IMR-90 (cell line): ENCODE results near the gene VDAC1. TPM values are rescaled to one million over a fixed set of nuclear protein-coding genes. Genes with fewer than 3 reads are reported as not detected.

Source experiments
- ATAC-seq: fragments of 200-7000 bp; cut with Tn5 transposase; 2 replicates; pipeline ENCODE4 v1.9.1; 2020; ENCODE audit warnings: low read depth, mild to moderate bottlenecking, moderate library complexity
- BruUV-seq: library from RNA; stranded (reverse); fragments of 400-500 nt; replicated peaks from 2 replicates; lab custom pipeline; 2021; lab: Mats Ljungman, UMichigan
- CTCF ChIA-PET: fragments of 300-600 bp; formaldehyde crosslinking; extraction: SDS; loops from one replicate; lab custom pipeline; 2021; ENCODE audit warnings: antibody characterized with exemption; lab: Yijun Ruan, JAX
- POLR2A ChIA-PET: fragments of 300-600 bp; sonication (Branson Sonifier 250); formaldehyde crosslinking; loops from one replicate; lab custom pipeline; 2022; ENCODE audit warnings: antibody characterized with exemption; ENCODE audit not compliant: unreplicated experiment; lab: Charles Lee
- DNase-seq: peaks from one replicate; pipeline ENCODE4 v3.0.0; 2013
- H2AFZ ChIP-seq: replicated peaks from 2 replicates; pipeline ENCODE3; 2013; ENCODE audit warnings: low read length, mild to moderate bottlenecking; ENCODE audit not compliant: poor library complexity
- H2AK5ac ChIP-seq: 2 replicates; pipeline ENCODE4 v1.6.1; 2013; ENCODE audit warnings: low read depth, low read length, inconsistent platforms
- H2AK9ac ChIP-seq: replicated peaks from 2 replicates; pipeline ENCODE3; 2013; ENCODE audit warnings: mild to moderate bottlenecking, low read depth, low read length, moderate library complexity; ENCODE audit not compliant: poor library complexity
- H2BK120ac ChIP-seq: 2 replicates; pipeline ENCODE4 v1.6.1; 2013; ENCODE audit warnings: low read depth, low read length, inconsistent platforms
- H2BK15ac ChIP-seq: 3 replicates; pipeline ENCODE4 v1.6.1; 2013; ENCODE audit warnings: low read depth, low read length, inconsistent platforms
- H2BK20ac ChIP-seq: 2 replicates; pipeline ENCODE4 v1.6.1; 2013; ENCODE audit warnings: low read depth, mild to moderate bottlenecking, inconsistent platforms, low read length, moderate library complexity
- H2BK5ac ChIP-seq: 2 replicates; pipeline ENCODE4 v1.6.1; 2013; ENCODE audit warnings: mild to moderate bottlenecking, low read depth, low read length, inconsistent platforms; ENCODE audit not compliant: poor library complexity, severe bottlenecking
- H3K14ac ChIP-seq: replicated peaks from 2 replicates; pipeline ENCODE4 v1.6.1; 2013; ENCODE audit warnings: low read depth, low read length, inconsistent platforms
- H3K18ac ChIP-seq: 2 replicates; pipeline ENCODE4 v1.6.1; 2013; ENCODE audit warnings: low read depth, low read length, control low read depth
- H3K23ac ChIP-seq: 2 replicates; pipeline ENCODE4 v1.6.1; 2013; ENCODE audit warnings: low read depth, low read length, inconsistent platforms
- H3K27ac ChIP-seq: 2 replicates; pipeline ENCODE4 v1.5.1; 2013; ENCODE audit warnings: mild to moderate bottlenecking, control low read depth, low read length; ENCODE audit not compliant: insufficient read depth
- H3K27me3 ChIP-seq: 2 replicates; pipeline ENCODE4 v1.6.1; 2013; ENCODE audit warnings: low read length; ENCODE audit not compliant: control insufficient read depth, insufficient read depth
- H3K36me3 ChIP-seq: 2 replicates; pipeline ENCODE4 v1.6.1; 2013; ENCODE audit warnings: low read length, mixed read lengths; ENCODE audit not compliant: control insufficient read depth, insufficient read depth
- H3K4ac ChIP-seq: 2 replicates; pipeline ENCODE4 v1.6.1; 2013; ENCODE audit warnings: low read depth, low read length, inconsistent platforms
- H3K4me1 ChIP-seq: 2 replicates; pipeline ENCODE4 v1.6.1; 2013; ENCODE audit warnings: low read length, mixed read lengths; ENCODE audit not compliant: control insufficient read depth, insufficient read depth
- H3K4me2 ChIP-seq: 2 replicates; pipeline ENCODE4 v1.6.1; 2013; ENCODE audit warnings: low read depth, mild to moderate bottlenecking, control low read depth, low read length, moderate library complexity
- H3K4me3 ChIP-seq: 2 replicates; pipeline ENCODE4 v1.5.1; 2013; ENCODE audit warnings: low read depth, mild to moderate bottlenecking, control low read depth, low read length, moderate library complexity; ENCODE audit not compliant: insufficient read depth
- H3K56ac ChIP-seq: 2 replicates; pipeline ENCODE4 v1.6.1; 2013; ENCODE audit warnings: low read length, inconsistent platforms; ENCODE audit not compliant: insufficient read depth; ENCODE audit errors: extremely low read depth
- H3K79me1 ChIP-seq, 2 experiments: 2 replicates each; pipeline ENCODE4 v1.6.1; 2013; ENCODE audit warnings: low read length in 2 of 2, inconsistent platforms in 1 of 2, low read depth in 1 of 2
- H3K9ac ChIP-seq: 2 replicates; pipeline ENCODE4 v1.6.1; 2013; ENCODE audit warnings: low read depth, low read length, control low read depth
- H3K9me1 ChIP-seq: 2 replicates; pipeline ENCODE4 v1.6.1; 2013; ENCODE audit warnings: low read length, inconsistent platforms; ENCODE audit not compliant: insufficient read depth
- H3K9me3 ChIP-seq: 2 replicates; pipeline ENCODE4 v1.6.1; 2013; ENCODE audit warnings: low read length; ENCODE audit not compliant: control insufficient read depth, insufficient read depth
- H4K20me1 ChIP-seq: 2 replicates; pipeline ENCODE4 v1.6.1; 2013; ENCODE audit warnings: low read length, inconsistent platforms; ENCODE audit not compliant: insufficient read depth
- H4K5ac ChIP-seq: 2 replicates; pipeline ENCODE4 v1.6.1; 2013; ENCODE audit warnings: mild to moderate bottlenecking, low read depth, low read length, control low read depth
- H4K8ac ChIP-seq, 2 experiments: 2 replicates each; pipeline ENCODE4 v1.6.1; 2013; ENCODE audit warnings: low read depth in 2 of 2, low read length in 2 of 2, control low read depth in 1 of 2, inconsistent platforms in 1 of 2
- H4K91ac ChIP-seq: 2 replicates; pipeline ENCODE4 v1.6.1; 2013; ENCODE audit warnings: low read depth, low read length, inconsistent platforms; ENCODE audit not compliant: insufficient read depth
- BHLHE40 ChIP-seq: fragments of 150-350 bp; IDR thresholded peaks from 2 replicates; pipeline ENCODE4 v1.6.1; 2016; ENCODE audit warnings: mild to moderate bottlenecking, low read depth, low read length
- MXI1 ChIP-seq: IDR thresholded peaks from 2 replicates; pipeline ENCODE4 v1.6.1; 2012; ENCODE audit warnings: low read depth, mild to moderate bottlenecking, low read length, moderate library complexity, borderline replicate concordance
- NFE2L2 ChIP-seq: fragments of 150-350 bp; IDR thresholded peaks from 2 replicates; pipeline ENCODE4 v1.6.1; 2016; ENCODE audit warnings: low read depth, mild to moderate bottlenecking, low read length
- SMC3 ChIP-seq: fragments of 150-350 bp; IDR thresholded peaks from 2 replicates; pipeline ENCODE4 v1.6.1; 2016; ENCODE audit warnings: low read depth, mild to moderate bottlenecking, antibody characterized with exemption, low read length, moderate library complexity
- WGBS, 2 experiments: methylation state at CpG; one replicate each; pipeline versions ENCODE4 v1.1.5 to v1.1.7; 2013; ENCODE audit warnings: missing lambda C conversion rate in 2 of 2; ENCODE audit not compliant: insufficient read length in 1 of 2; ENCODE audit errors: extremely low coverage in 2 of 2; 5-methylcytosine and 5-hydroxymethylcytosine counted together
- dilution Hi-C: fragments of 300-500 bp; cut with HindIII; formaldehyde crosslinking; loops from one replicate; pipeline ENCODE4 v1.14.3; 2018; ENCODE audit warnings: low sequenced_read_pairs; ENCODE audit not compliant: unreplicated experiment
- in situ Hi-C: fragments of 300-500 bp; cut with MboI; formaldehyde crosslinking; loops from 3 replicates; pipeline ENCODE4 v1.14.3; 2019; ENCODE audit warnings: low sequenced_read_pairs, inconsistent platforms, mixed read lengths
- intact Hi-C: fragments of 100-400 bp; cut with micrococcal nuclease; formaldehyde crosslinking; loops from 2 replicates; pipeline ENCODE4 v1.10.0; 2022
- polyA plus RNA-seq, 3 experiments: library from polyadenylated mRNA; depleted of rRNA; stranded (reverse); fragments of >200 nt; gene quantifications; 2 replicates each; pipeline ENCODE4 v1.2.3, GENCODE V29; 2012; ENCODE audit warnings: low replicate concordance in 1 of 3
- total RNA-seq: library from RNA; depleted of rRNA; stranded (reverse); fragments of >200 nt; gene quantifications from 2 replicates; pipeline ENCODE4 v1.2.3, GENCODE V29; 2012

The VDAC1 gene
- total and polyA plus RNA-seq, 2 of the 4 experiments (the other 2 are of a cell fraction) = 289 to 365 TPM

- Histone ChIP-seq H3K27ac (no peak overlapping the region), H3K14ac (no peak overlapping the region), H3K56ac (no peak overlapping the region), H2BK15ac (no peak overlapping the region), H2BK5ac (no peak overlapping the region), H3K4me1 (peaks cover 3% of the 10 kb centered on the region; the same call in 1 of the 2 replicates), H3K9me1 (no peaks in the 10 kb centered on the region; the same call in 1 of the 2 replicates), H3K27me3 (peaks cover 28% of the 10 kb centered on the region), H3K79me1 (no peaks in the 10 kb centered on the region), H2AFZ (no peak overlapping the region), H3K4me3 (no peak overlapping the region), H2BK20ac (no peak overlapping the region), H3K18ac (no peak overlapping the region), H3K9me3 (no peaks in the 10 kb centered on the region), H4K8ac (no peak overlapping the region), H3K23ac (no peak overlapping the region), H4K91ac (no peak overlapping the region), H2AK9ac (no peak overlapping the region), H4K5ac (no peak overlapping the region), H3K36me3 (no peaks in the 10 kb centered on the region), H3K9ac (no peak overlapping the region), H3K4me2 (no peak overlapping the region), H2BK120ac (no peak overlapping the region), H4K20me1 (no peaks in the 10 kb centered on the region; the same call in 1 of the 2 replicates), H3K4ac (no peak overlapping the region), H2AK5ac (no peak overlapping the region)
- in situ Hi-C loops (no loop called here), dilution Hi-C loops (no loop called here), intact Hi-C loops (no loop called here)
- BruUV-seq = no TSS peak
- POLR2A ChIA-PET = no interaction called here
- no peak for TF ChIP-seq BHLHE40
- no peak for TF ChIP-seq MXI1
- no peak for TF ChIP-seq NFE2L2
- TF ChIP-seq SMC3 = no peak
- 100% methylated on average over 1 of the region's 4 CpGs; no CpG with 5 or more reads in 1 of the 2 experiments for WGBS, 2 experiments
- no peak for DNase-seq
- no peak for ATAC-seq
- CTCF ChIA-PET = interaction anchor here (0.6 kb wide), 1 partner anchor 22 kb away, joined by 5 read pairs; no protein-coding TSS in a partner anchor
These were observed 14.9 kb upstream of the VDAC1 start for GRCh38 chr5:134019636-134020035.
